ENCODE measurements around the gene RFTN1.

RFTN1 gene

GRCh38 chr3:16361087-16361486 is 152.4 kb downstream of the RFTN1 start:
- no peak for DNase-seq (ENCODE audit: low read depth, low spot score)

GRCh38 chr3:16359331-16359730 is 154.2 kb downstream of the RFTN1 start:
- DNase-seq (ENCODE audit: low read depth, low spot score) = no peak

- DNase-seq (ENCODE audit: low read depth, low spot score) = no peak
Measured at GRCh38 chr3:16358336-16358735, 155.2 kb downstream of the RFTN1 start.

- DNase-seq (ENCODE audit: low read depth, low spot score) = no peak
Measured at GRCh38 chr3:16357186-16358121, 156.0 kb downstream of the RFTN1 start.

GRCh38 chr3:16355828-16356227 is 157.7 kb downstream of the RFTN1 start:
- DNase-seq (ENCODE audit: low read depth, low spot score) = no peak

- no peak for DNase-seq (ENCODE audit: low read depth, low spot score)
Measured at GRCh38 chr3:16354291-16354690, 159.2 kb downstream of the RFTN1 start.

- no peak for DNase-seq (ENCODE audit: low read depth, low spot score)
Measured at GRCh38 chr3:16352428-16352827, 161.1 kb downstream of the RFTN1 start.

- DNase-seq (ENCODE audit: low read depth, low spot score) = no peak
Measured at GRCh38 chr3:16350597-16351318, 162.7 kb downstream of the RFTN1 start.

- no peak for DNase-seq (ENCODE audit: low read depth, low spot score)
Measured at GRCh38 chr3:16349986-16350596, 163.4 kb downstream of the RFTN1 start.

GRCh38 chr3:16347548-16347947 is 166.0 kb downstream of the RFTN1 start:
- DNase-seq (ENCODE audit: low read depth, low spot score) = no peak

GRCh38 chr3:16346413-16347081 is 167.0 kb downstream of the RFTN1 start:
- DNase-seq (ENCODE audit: low read depth, low spot score) = no peak

GRCh38 chr3:16343101-16343500 is 170.4 kb downstream of the RFTN1 start:
- DNase-seq (ENCODE audit: low read depth, low spot score) = no peak

- DNase-seq (ENCODE audit: low read depth, low spot score) = no peak
Measured at GRCh38 chr3:16338999-16339398, 174.5 kb downstream of the RFTN1 start.

GRCh38 chr3:16337856-16338540 is 175.5 kb downstream of the RFTN1 start:
- peak; percentile 10 for DNase-seq (ENCODE audit: low read depth, low spot score)

- DNase-seq (ENCODE audit: low read depth, low spot score) = no peak
Measured at GRCh38 chr3:16336825-16337224, 176.7 kb downstream of the RFTN1 start.

GRCh38 chr3:16335772-16336645 is 177.5 kb downstream of the RFTN1 start:
- DNase-seq (ENCODE audit: low read depth, low spot score) = no peak

GRCh38 chr3:16335333-16335732 is 178.2 kb downstream of the RFTN1 start:
- no peak for DNase-seq (ENCODE audit: low read depth, low spot score)

- no peak for DNase-seq (ENCODE audit: low read depth, low spot score)
Measured at GRCh38 chr3:16334909-16335308, 178.6 kb downstream of the RFTN1 start.

GRCh38 chr3:16332904-16333426 is 180.5 kb downstream of the RFTN1 start:
- DNase-seq (ENCODE audit: low read depth, low spot score) = no peak

GRCh38 chr3:16331319-16331883 is 182.1 kb downstream of the RFTN1 start:
- no peak for DNase-seq (ENCODE audit: low read depth, low spot score)

All from activated CD4-positive, CD25-positive, alpha-beta regulatory T cell treated with anti-CD3 and anti-CD28 coated beads, Interleukin-2, amount 50 U/mL, for 16 hours (primary cell).